GM21381 (cell line): Measurements from ENCODE around the gene ARHGEF3.

Source experiments
- ATAC-seq: cut with Tn5 transposase; IDR thresholded peaks from one replicate; pipeline ENCODE4 v1.9.1; 2021; ENCODE audit warnings: mild to moderate bottlenecking, moderate library complexity; ENCODE audit not compliant: unreplicated experiment

The ARHGEF3 gene

GRCh38 chr3:56823421-56823926, 21.7 kb upstream of the ARHGEF3 start:
- no peak for ATAC-seq

GRCh38 chr3:56822501-56822900, 20.8 kb upstream of the ARHGEF3 start:
- no peak for ATAC-seq

- no peak for ATAC-seq
Observed at GRCh38 chr3:56819016-56819809, 17.5 kb upstream of the ARHGEF3 start.

GRCh38 chr3:56818156-56818985, 16.6 kb upstream of the ARHGEF3 start:
- no peak for ATAC-seq

GRCh38 chr3:56817646-56818045, 15.9 kb upstream of the ARHGEF3 start:
- ATAC-seq: no peak

GRCh38 chr3:56816061-56816460, 14.3 kb upstream of the ARHGEF3 start:
- no peak for ATAC-seq

- ATAC-seq: no peak
Observed at GRCh38 chr3:56815589-56815988, 13.8 kb upstream of the ARHGEF3 start.

- no peak for ATAC-seq
Observed at GRCh38 chr3:56813653-56813960, 11.9 kb upstream of the ARHGEF3 start.

- no peak for ATAC-seq
Observed at GRCh38 chr3:56812754-56813652, 11.3 kb upstream of the ARHGEF3 start.

GRCh38 chr3:56811546-56812202, 9.9 kb upstream of the ARHGEF3 start:
- ATAC-seq: no peak

GRCh38 chr3:56810577-56811545, 9.1 kb upstream of the ARHGEF3 start:
- ATAC-seq: no peak

- no peak for ATAC-seq
Observed at GRCh38 chr3:56806407-56806806, 4.7 kb upstream of the ARHGEF3 start.

- ATAC-seq: no peak
Observed at GRCh38 chr3:56802790-56803189, 1.0 kb upstream of the ARHGEF3 start.

- no peak for ATAC-seq
Observed at GRCh38 chr3:56802378-56802745, 613 bp upstream of the ARHGEF3 start.

- no peak for ATAC-seq
Observed at GRCh38 chr3:56800832-56801661, 702 bp downstream of the ARHGEF3 start.

GRCh38 chr3:56800130-56800831, 1.5 kb downstream of the ARHGEF3 start:
- peak; percentile 36 for ATAC-seq

- no peak for ATAC-seq
Observed at GRCh38 chr3:56799251-56799882, 2.4 kb downstream of the ARHGEF3 start.
